ENCODE data around the gene GCNT2.

DNA sequence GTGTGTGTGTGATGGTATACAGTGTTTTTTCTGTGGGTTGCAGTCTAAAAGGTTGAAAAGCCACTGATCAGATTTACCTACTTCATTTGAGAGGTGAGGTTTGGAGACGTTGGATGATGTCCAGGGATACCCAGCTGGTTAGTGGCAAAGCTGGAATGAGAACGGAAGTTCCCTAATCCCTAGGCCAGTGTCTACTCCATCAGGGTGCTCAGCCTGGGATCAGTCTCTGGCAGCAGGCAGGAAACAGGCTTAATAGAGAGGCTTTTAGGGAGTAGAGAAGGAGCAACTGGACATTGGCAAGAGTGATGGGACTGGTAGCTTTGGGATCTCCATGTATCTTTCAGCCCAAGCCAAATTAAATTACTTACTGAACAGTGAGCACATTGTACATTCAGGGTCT, 92.6 kb downstream of the GCNT2 start:
- TF ChIP-seq CTCF (IDR thresholded peaks at IDR 0.05; ENCODE audit: low read length) (no peak), EZH2 (IDR thresholded peaks at IDR 0.05; ENCODE audit: borderline replicate concordance, low read length) (no peak)
